ENCODE measurements around the gene PRKX. TPM values are rescaled to one million over a fixed set of nuclear protein-coding genes. Genes with fewer than 3 reads are reported as not detected.

Gene PRKX
- total and polyA plus RNA-seq, 8 donors: 11.6 to 23.6 (median 13.6) TPM

DNA sequence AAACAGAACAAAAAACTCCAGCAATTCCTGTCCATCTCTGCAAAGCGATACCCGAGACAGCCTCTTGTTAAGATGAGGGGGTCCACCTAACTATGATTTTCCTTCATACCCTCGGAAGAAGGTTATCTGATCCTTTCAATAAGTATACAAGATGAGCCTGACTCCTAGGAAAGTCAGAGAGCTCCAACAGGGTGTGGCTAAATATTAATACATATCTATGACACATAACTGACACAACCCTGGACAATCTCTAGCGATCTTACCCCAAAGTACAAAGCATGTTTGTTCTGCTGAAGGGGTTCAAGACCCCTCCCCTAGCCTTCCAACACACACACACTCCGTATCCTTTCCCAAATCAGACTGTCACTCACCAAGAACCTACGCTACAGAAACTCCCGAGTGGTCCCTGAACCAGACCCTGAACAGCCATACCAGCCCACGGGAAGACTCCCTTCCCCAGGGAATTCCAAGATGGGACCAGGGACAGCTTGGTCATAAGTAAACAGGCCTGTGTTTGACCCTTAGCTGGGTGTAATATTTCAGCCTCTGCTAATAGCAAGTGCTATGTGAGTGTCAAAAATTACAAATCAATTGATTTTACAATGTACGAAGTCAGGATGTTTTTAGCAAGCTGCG, 110.3 kb downstream of the PRKX start:
- no peaks in the 10 kb centered on the region for H3K9me3 ChIP-seq
- H3K4me3 ChIP-seq: no peak overlapping the region
- no peaks in the 10 kb centered on the region for H3K36me3 ChIP-seq
- no peak for DNase-seq
- no peak overlapping the region for H3K27ac ChIP-seq
- no peaks in the 10 kb centered on the region for H3K4me1 ChIP-seq
- TF ChIP-seq, protein P1, sequence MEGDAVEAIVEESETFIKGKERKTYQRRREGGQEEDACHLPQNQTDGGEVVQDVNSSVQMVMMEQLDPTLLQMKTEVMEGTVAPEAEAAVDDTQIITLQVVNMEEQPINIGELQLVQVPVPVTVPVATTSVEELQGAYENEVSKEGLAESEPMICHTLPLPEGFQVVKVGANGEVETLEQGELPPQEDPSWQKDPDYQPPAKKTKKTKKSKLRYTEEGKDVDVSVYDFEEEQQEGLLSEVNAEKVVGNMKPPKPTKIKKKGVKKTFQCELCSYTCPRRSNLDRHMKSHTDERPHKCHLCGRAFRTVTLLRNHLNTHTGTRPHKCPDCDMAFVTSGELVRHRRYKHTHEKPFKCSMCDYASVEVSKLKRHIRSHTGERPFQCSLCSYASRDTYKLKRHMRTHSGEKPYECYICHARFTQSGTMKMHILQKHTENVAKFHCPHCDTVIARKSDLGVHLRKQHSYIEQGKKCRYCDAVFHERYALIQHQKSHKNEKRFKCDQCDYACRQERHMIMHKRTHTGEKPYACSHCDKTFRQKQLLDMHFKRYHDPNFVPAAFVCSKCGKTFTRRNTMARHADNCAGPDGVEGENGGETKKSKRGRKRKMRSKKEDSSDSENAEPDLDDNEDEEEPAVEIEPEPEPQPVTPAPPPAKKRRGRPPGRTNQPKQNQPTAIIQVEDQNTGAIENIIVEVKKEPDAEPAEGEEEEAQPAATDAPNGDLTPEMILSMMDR (IDR thresholded peaks at IDR 0.05): no peak
- no peaks in the 10 kb centered on the region for H3K27me3 ChIP-seq
- intact Hi-C loops (cut with DNase I): no loop called here
- ATAC-seq: no peak

DNA sequence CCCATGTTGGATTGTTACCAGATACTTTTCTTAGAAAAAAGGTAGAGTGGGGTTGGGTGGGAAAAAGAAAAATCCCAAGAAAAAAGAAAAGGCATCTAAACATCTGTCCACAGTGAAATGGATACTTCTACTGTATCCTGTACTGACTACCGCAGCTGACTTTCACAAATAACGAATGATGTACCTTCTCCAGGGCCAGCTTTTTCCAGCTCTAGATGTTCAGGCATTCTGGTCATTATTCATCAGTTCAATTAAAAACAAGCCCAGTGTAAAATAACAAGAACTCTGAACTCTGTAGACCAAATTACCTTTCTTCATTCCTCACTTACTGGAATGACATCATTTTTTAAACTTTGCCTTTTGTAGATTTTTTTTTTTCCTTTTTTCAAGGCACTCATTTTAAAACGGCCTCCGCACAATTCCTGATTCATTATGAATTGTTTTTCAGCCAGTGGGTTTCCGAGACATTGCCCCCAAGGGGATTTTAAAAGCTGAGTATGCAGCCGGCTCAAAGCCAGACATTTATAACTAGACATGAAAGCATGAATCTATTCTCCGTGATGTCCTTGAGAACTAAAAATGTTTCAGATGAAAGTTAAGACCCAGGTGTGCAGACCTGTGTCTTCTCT, 113.5 kb downstream of the PRKX start:
- no peaks in the 10 kb centered on the region for H3K9me3 ChIP-seq
- no peaks in the 10 kb centered on the region for H3K4me1 ChIP-seq
- no peak overlapping the region for H3K4me3 ChIP-seq
- no peaks in the 10 kb centered on the region for H3K36me3 ChIP-seq
- intact Hi-C loops (cut with DNase I): no loop called here
- DNase-seq: no peak
- no peak for ATAC-seq
- no peaks in the 10 kb centered on the region for H3K27me3 ChIP-seq
- no peak overlapping the region for H3K27ac ChIP-seq
- TF ChIP-seq, protein P1 (IDR thresholded peaks at IDR 0.05): no peak

DNA sequence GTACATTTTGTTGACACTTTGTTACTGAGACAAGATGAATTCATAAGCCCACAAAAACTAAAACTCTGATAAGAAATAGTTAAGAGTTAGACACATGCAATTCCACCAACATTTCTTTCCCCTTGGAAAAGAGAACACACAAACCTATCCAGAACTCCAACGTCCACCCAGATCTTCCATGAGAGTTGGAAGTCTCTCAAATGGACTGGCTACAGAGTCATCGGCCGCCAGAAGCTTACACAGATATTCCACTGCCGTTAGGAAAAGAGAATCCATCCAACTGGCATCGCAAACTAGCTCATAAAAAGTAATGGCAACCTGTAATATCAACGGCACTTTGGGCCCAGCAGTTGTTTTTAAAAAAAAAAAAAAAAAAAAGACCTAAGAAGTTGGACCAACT, 114.7 kb downstream of the PRKX start:
- Histone ChIP-seq H3K4me1 (no peaks in the 10 kb centered on the region), H3K4me3 (no peak overlapping the region), H3K27ac (no peak overlapping the region), H3K36me3 (no peaks in the 10 kb centered on the region), H3K9me3 (no peaks in the 10 kb centered on the region), H3K27me3 (no peaks in the 10 kb centered on the region)
- TF ChIP-seq, protein P1 (IDR thresholded peaks at IDR 0.05): no peak
- intact Hi-C loops (cut with DNase I): no loop called here
- ATAC-seq (no peak), DNase-seq (no peak)

DNA sequence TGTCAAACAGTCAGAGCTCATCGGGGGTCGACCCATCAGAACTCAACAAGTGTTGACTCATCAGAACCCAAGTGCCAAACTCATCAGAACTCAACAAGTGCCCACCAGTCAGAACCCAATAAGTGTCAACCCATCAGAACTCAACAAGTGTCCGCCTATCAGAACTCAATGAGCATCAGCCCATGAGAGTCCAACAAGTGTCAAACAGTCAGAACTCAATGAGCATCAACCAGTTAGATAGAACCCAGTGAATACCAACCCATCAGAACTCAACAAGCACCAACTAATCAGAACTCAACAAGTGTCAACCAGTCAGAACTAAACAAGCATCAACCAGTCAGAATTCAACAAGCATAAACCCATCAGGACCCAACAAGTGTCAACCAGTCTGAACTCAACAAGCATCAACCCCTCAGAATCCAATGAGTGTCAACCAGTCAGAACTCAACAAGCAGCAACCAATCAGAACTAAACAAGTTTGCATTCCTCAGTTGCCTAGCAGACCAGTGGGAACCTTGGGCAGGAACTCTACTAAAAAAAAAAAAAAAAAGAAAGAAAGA, 115.3 kb downstream of the PRKX start:
- Histone ChIP-seq H3K4me1 (no peaks in the 10 kb centered on the region), H3K27ac (no peak overlapping the region), H3K9me3 (no peaks in the 10 kb centered on the region), H3K36me3 (no peaks in the 10 kb centered on the region), H3K27me3 (no peaks in the 10 kb centered on the region), H3K4me3 (no peak overlapping the region)
- no peak for DNase-seq
- TF ChIP-seq, protein P1 (IDR thresholded peaks at IDR 0.05): no peak
- intact Hi-C loops (cut with DNase I): no loop called here
- ATAC-seq: no peak

DNA sequence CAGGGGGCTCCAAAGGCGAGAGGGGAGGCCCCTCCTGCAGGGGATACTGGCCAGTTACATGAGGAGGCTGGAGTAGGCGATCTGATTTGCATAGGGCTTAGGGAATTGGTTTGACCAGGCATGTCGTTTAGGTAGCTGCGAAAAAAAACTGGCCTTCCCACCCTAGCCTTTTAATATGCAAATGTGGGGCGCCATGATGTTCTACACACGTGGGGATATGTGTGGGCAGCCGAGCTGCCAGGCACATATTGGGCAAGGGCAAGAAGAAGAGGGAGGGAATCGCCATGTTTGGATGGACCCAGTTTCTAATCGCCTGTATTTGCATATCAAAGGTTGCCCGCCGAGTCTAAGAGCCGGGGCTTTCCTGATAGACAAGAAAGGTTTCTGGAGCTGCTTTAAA, 121.3 kb downstream of the PRKX start:
- intact Hi-C loops (cut with DNase I): no loop called here
- Histone ChIP-seq H3K27me3 (no peaks in the 10 kb centered on the region), H3K27ac (no peak overlapping the region), H3K9me3 (no peaks in the 10 kb centered on the region), H3K4me3 (no peak overlapping the region), H3K36me3 (no peaks in the 10 kb centered on the region), H3K4me1 (no peaks in the 10 kb centered on the region)
- DNase-seq (no peak), ATAC-seq (no peak)
- TF ChIP-seq, protein P1 (IDR thresholded peaks at IDR 0.05): no peak
